ENCODE measurements around the gene CNTNAP2. TPM values are rescaled to one million over a fixed set of nuclear protein-coding genes. Genes with fewer than 3 reads are reported as not detected.

CNTNAP2 gene
- total and polyA plus RNA-seq, 4 donors = 0.14 to 2.3 (median 1.1) TPM

DNA sequence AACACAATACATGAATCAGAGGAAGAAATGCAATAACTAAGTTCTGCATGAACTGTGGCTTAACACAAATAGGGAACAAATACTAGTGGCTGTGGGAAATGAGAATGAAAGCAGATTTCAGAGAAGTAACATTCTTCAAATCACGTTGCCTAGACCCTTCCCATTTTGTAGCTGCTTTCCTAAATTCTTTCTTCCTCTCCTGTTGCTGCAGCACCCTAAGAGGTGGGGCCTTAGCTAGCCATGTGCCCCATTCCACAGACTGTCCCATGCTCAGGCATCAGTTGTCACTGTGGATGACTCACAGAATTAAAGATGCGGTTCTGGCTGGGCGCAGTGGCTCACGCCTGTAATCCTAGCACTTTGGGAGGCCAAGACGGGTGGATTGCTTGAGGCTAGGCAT lies 1769.3 kb downstream of the CNTNAP2 start:
- H3K4me1 ChIP-seq (ENCODE audit: control insufficient read depth in 4 of 4, insufficient read depth in 4 of 4, low read length in 3 of 4) = no peaks in the 10 kb centered on the region
- no peak for DNase-seq (ENCODE audit: low spot score)
- H3K9ac ChIP-seq (ENCODE audit: low read depth in 1 of 2, low read length in 2 of 2) = no peak overlapping the region
- TF ChIP-seq, protein P1, sequence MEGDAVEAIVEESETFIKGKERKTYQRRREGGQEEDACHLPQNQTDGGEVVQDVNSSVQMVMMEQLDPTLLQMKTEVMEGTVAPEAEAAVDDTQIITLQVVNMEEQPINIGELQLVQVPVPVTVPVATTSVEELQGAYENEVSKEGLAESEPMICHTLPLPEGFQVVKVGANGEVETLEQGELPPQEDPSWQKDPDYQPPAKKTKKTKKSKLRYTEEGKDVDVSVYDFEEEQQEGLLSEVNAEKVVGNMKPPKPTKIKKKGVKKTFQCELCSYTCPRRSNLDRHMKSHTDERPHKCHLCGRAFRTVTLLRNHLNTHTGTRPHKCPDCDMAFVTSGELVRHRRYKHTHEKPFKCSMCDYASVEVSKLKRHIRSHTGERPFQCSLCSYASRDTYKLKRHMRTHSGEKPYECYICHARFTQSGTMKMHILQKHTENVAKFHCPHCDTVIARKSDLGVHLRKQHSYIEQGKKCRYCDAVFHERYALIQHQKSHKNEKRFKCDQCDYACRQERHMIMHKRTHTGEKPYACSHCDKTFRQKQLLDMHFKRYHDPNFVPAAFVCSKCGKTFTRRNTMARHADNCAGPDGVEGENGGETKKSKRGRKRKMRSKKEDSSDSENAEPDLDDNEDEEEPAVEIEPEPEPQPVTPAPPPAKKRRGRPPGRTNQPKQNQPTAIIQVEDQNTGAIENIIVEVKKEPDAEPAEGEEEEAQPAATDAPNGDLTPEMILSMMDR (IDR thresholded peaks at IDR 0.05; ENCODE audit: low read depth, low read length, missing input control) = no peak
- no peak for TF ChIP-seq JUND (IDR thresholded peaks at IDR 0.05)
- no peaks in the 10 kb centered on the region for H3K9me3 ChIP-seq (ENCODE audit: control insufficient read depth in 4 of 4, low read length in 3 of 4)
- H3K36me3 ChIP-seq (ENCODE audit: control insufficient read depth in 4 of 4, insufficient read depth in 3 of 4, low read depth in 1 of 4, low read length in 3 of 4) = no peaks in the 10 kb centered on the region
- no peak overlapping the region for H3K4me3 ChIP-seq (ENCODE audit: low read depth in 1 of 3, low read length in 3 of 3)
- H3K27me3 ChIP-seq (ENCODE audit: control insufficient read depth in 4 of 4, insufficient read depth in 4 of 4, low read length in 3 of 4) = no peaks in the 10 kb centered on the region
- 82% methylated on average over 5 of the region's 5 CpGs for WGBS
- no peak overlapping the region for H3K27ac ChIP-seq (ENCODE audit: low read depth in 1 of 2, low read length in 2 of 2)

DNA sequence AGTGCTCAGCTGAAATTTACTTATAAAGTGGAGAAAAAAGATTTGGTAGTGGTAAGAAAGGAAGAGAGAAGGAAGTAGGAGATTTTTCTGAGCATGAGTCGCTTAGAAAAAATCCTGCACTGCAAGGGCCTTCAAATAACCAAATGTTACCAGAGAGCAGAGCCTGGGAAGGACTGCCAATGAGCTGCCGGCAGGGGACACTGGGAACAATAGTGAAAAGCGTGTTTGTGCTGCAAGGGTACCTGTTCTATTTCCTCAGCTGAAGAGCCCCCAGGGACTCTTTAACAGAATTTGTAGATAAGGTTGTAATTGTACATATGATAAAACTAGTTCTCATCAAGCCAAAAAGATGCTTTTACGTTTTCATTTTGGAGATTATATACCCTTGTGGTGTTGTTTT lies 1777.7 kb downstream of the CNTNAP2 start:
- DNase-seq (ENCODE audit: low spot score) = no peak
- Histone ChIP-seq H3K4me3 (ENCODE audit: low read depth in 1 of 3, low read length in 3 of 3) (no peak overlapping the region), H3K9ac (ENCODE audit: low read depth in 1 of 2, low read length in 2 of 2) (no peak overlapping the region), H3K27me3 (ENCODE audit: control insufficient read depth in 4 of 4, insufficient read depth in 4 of 4, low read length in 3 of 4) (no peaks in the 10 kb centered on the region), H3K9me3 (ENCODE audit: control insufficient read depth in 4 of 4, low read length in 3 of 4) (peaks cover 0 to 1% (median 0%) of the 10 kb centered on the region in 4 donors), H3K27ac (ENCODE audit: low read depth in 1 of 2, low read length in 2 of 2) (no peak overlapping the region), H3K4me1 (ENCODE audit: control insufficient read depth in 4 of 4, insufficient read depth in 4 of 4, low read length in 3 of 4) (no peaks in the 10 kb centered on the region), H3K36me3 (ENCODE audit: control insufficient read depth in 4 of 4, insufficient read depth in 3 of 4, low read depth in 1 of 4, low read length in 3 of 4) (no peaks in the 10 kb centered on the region)
- TF ChIP-seq JUND (IDR thresholded peaks at IDR 0.05) = no peak
- TF ChIP-seq, protein P1 (IDR thresholded peaks at IDR 0.05; ENCODE audit: low read depth, low read length, missing input control) = no peak
- no peak for TF ChIP-seq TAF1 (conservative IDR thresholded peaks at IDR 0.05)
- TF ChIP-seq YY1 (IDR thresholded peaks at IDR 0.05) = no peak
- no peak for TF ChIP-seq RAD21 (IDR thresholded peaks at IDR 0.05)
- TF ChIP-seq, protein P2, sequence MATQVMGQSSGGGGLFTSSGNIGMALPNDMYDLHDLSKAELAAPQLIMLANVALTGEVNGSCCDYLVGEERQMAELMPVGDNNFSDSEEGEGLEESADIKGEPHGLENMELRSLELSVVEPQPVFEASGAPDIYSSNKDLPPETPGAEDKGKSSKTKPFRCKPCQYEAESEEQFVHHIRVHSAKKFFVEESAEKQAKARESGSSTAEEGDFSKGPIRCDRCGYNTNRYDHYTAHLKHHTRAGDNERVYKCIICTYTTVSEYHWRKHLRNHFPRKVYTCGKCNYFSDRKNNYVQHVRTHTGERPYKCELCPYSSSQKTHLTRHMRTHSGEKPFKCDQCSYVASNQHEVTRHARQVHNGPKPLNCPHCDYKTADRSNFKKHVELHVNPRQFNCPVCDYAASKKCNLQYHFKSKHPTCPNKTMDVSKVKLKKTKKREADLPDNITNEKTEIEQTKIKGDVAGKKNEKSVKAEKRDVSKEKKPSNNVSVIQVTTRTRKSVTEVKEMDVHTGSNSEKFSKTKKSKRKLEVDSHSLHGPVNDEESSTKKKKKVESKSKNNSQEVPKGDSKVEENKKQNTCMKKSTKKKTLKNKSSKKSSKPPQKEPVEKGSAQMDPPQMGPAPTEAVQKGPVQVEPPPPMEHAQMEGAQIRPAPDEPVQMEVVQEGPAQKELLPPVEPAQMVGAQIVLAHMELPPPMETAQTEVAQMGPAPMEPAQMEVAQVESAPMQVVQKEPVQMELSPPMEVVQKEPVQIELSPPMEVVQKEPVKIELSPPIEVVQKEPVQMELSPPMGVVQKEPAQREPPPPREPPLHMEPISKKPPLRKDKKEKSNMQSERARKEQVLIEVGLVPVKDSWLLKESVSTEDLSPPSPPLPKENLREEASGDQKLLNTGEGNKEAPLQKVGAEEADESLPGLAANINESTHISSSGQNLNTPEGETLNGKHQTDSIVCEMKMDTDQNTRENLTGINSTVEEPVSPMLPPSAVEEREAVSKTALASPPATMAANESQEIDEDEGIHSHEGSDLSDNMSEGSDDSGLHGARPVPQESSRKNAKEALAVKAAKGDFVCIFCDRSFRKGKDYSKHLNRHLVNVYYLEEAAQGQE (IDR thresholded peaks at IDR 0.05) = no peak
- TF ChIP-seq, protein P3, sequence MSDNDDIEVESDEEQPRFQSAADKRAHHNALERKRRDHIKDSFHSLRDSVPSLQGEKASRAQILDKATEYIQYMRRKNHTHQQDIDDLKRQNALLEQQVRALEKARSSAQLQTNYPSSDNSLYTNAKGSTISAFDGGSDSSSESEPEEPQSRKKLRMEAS (IDR thresholded peaks at IDR 0.05) = no peak
- 29% methylated on average over 4 of the region's 4 CpGs for WGBS

DNA sequence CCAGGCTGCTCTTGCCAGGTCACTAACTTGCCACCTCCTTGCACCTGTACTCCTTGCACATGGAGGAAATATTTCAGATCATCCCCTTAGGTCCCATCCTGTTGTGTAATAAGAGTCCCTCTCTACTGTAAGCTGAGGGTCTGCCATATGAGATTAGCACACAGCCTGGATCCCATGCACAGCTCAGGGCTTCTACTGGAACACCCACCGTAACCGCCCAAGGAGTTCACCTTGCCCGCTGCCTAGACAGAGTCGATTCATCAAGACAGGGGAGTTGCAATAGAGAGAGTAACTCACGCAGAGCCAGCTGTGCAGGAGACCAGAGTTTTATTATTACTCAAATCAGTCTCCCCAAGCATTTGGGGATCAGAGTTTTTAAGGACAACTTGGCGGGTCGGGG lies 1779.5 kb downstream of the CNTNAP2 start:
- no peak overlapping the region for H3K4me3 ChIP-seq (ENCODE audit: low read depth in 1 of 3, low read length in 3 of 3)
- no peaks in the 10 kb centered on the region for H3K36me3 ChIP-seq (ENCODE audit: control insufficient read depth in 4 of 4, insufficient read depth in 3 of 4, low read depth in 1 of 4, low read length in 3 of 4)
- no peaks in the 10 kb centered on the region for H3K4me1 ChIP-seq (ENCODE audit: control insufficient read depth in 4 of 4, insufficient read depth in 4 of 4, low read length in 3 of 4)
- peaks cover 0 to 1% (median 0%) of the 10 kb centered on the region in 4 donors for H3K9me3 ChIP-seq (ENCODE audit: control insufficient read depth in 4 of 4, low read length in 3 of 4)
- H3K27me3 ChIP-seq (ENCODE audit: control insufficient read depth in 4 of 4, insufficient read depth in 4 of 4, low read length in 3 of 4) = no peaks in the 10 kb centered on the region
- 88% methylated on average over 7 of the region's 7 CpGs for WGBS
- H3K9ac ChIP-seq (ENCODE audit: low read depth in 1 of 2, low read length in 2 of 2) = no peak overlapping the region
- TF ChIP-seq TAF1 (conservative IDR thresholded peaks at IDR 0.05) = no peak
- no peak for TF ChIP-seq RXRA (IDR thresholded peaks at IDR 0.05)
- TF ChIP-seq GABPA (IDR thresholded peaks at IDR 0.05 in 1 of 2, conservative IDR thresholded peaks at IDR 0.05 in 1 of 2) = no peak
- no peak for TF ChIP-seq HNF4G (IDR thresholded peaks at IDR 0.05)
- TF ChIP-seq RAD21 (IDR thresholded peaks at IDR 0.05) = no peak
- no peak for TF ChIP-seq YY1 (IDR thresholded peaks at IDR 0.05)
- TF ChIP-seq EGR1 (IDR thresholded peaks at IDR 0.05; ENCODE audit: low read depth in 2 of 2) = no peak
- H3K27ac ChIP-seq (ENCODE audit: low read depth in 1 of 2, low read length in 2 of 2) = no peak overlapping the region
- DNase-seq (ENCODE audit: low spot score) = no peak
